Stimulated activated CD8-positive, alpha-beta memory T cell treated with anti-CD3 and anti-CD28 coated beads, Interleukin-15, amount 100 ng/mL, for 1 hour (primary cell): ENCODE results near the gene TLR7.

Experiments used
- DNase-seq: peaks from one replicate; pipeline ENCODE4 v3.0.0-alpha.2; 2020; ENCODE audit warnings: low read depth

The TLR7 gene

GRCh38 chrX:12866451-12867377, at the start of gene TLR7:
Gene TLR7, plus strand, starts transcription at chrX:12867072. Its CDS starts 507 bp downstream, at chrX:12867579.
- DNase-seq = no peak

- DNase-seq = no peak
Observed at GRCh38 chrX:12817528-12817927, 49.3 kb upstream of the TLR7 start.

- DNase-seq = no peak
Observed at GRCh38 chrX:12819222-12819621, 47.6 kb upstream of the TLR7 start.

- DNase-seq = no peak
Observed at GRCh38 chrX:12820737-12821136, 46.1 kb upstream of the TLR7 start.

GRCh38 chrX:12824944-12825343, 41.9 kb upstream of the TLR7 start:
- DNase-seq = no peak

GRCh38 chrX:12825801-12826200, 41.1 kb upstream of the TLR7 start:
- no peak for DNase-seq

- DNase-seq = no peak
Observed at GRCh38 chrX:12843061-12843667, 23.7 kb upstream of the TLR7 start.

GRCh38 chrX:12843668-12844279, 23.1 kb upstream of the TLR7 start:
- no peak for DNase-seq

GRCh38 chrX:12844319-12844718, 22.6 kb upstream of the TLR7 start:
- DNase-seq = no peak

- DNase-seq = no peak
Observed at GRCh38 chrX:12865359-12865758, 1.5 kb upstream of the TLR7 start.

GRCh38 chrX:12867685-12868084, 813 bp downstream of the TLR7 start:
- no peak for DNase-seq

- no peak for DNase-seq
Observed at GRCh38 chrX:12868747-12869146, 1.9 kb downstream of the TLR7 start.

- DNase-seq = no peak
Observed at GRCh38 chrX:12871257-12871656, 4.4 kb downstream of the TLR7 start.

- DNase-seq = no peak
Observed at GRCh38 chrX:12872741-12873140, 5.9 kb downstream of the TLR7 start.

- DNase-seq = no peak
Observed at GRCh38 chrX:12874581-12874980, 7.7 kb downstream of the TLR7 start.

- no peak for DNase-seq
Observed at GRCh38 chrX:12877386-12877785, 10.5 kb downstream of the TLR7 start.

GRCh38 chrX:12878536-12878935, 11.7 kb downstream of the TLR7 start:
- no peak for DNase-seq

- DNase-seq = no peak
Observed at GRCh38 chrX:12881914-12882313, 15.0 kb downstream of the TLR7 start.

GRCh38 chrX:12885508-12885907, 18.6 kb downstream of the TLR7 start:
- no peak for DNase-seq

- no peak for DNase-seq
Observed at GRCh38 chrX:12886545-12886944, 19.7 kb downstream of the TLR7 start.

GRCh38 chrX:12887141-12887540, 20.3 kb downstream of the TLR7 start:
- DNase-seq = no peak

- no peak for DNase-seq
Observed at GRCh38 chrX:12887767-12888166, 20.9 kb downstream of the TLR7 start.

GRCh38 chrX:12890467-12890866, 23.6 kb downstream of the TLR7 start:
- no peak for DNase-seq
